D721Med (cell line): ENCODE data around the gene NADK.
"Not testable (repeated sequence)": the region's sequence is repeated elsewhere in the genome, so short reads cannot be mapped to it uniquely, and the experiment has no call there.

Experiments used
- DNase-seq: peaks from one replicate; pipeline ENCODE4 v3.0.0; 2011; ENCODE audit warnings: low spot score; ENCODE audit not compliant: insufficient read length
- FAIRE-seq: peaks from 2 replicates; lab custom pipeline; 2011; peaks lifted over from hg19 to GRCh38; lab: Jason Lieb, UNC
- CTCF ChIP-seq: IDR thresholded peaks from 2 replicates; pipeline ENCODE4 v1.5.1; 2012; ENCODE audit warnings: mild to moderate bottlenecking, control low read depth; ENCODE audit not compliant: insufficient read depth; ENCODE audit errors: missing control alignments

NADK gene

GRCh38 chr1:1753607-1754005, 24.7 kb downstream of the NADK start:
- TF ChIP-seq CTCF = no peak
- FAIRE-seq (no peak), DNase-seq (no peak)

- DNase-seq = no peak
- no peak for FAIRE-seq
- no peak for TF ChIP-seq CTCF
Measured at GRCh38 chr1:1752636-1753606, 25.3 kb downstream of the NADK start.

- no peak for TF ChIP-seq CTCF
- DNase-seq (no peak), FAIRE-seq (no peak)
Measured at GRCh38 chr1:1752190-1752589, 26.1 kb downstream of the NADK start.

- not testable (repeated sequence) for DNase-seq, FAIRE-seq
Measured at GRCh38 chr1:1749941-1750340, 28.3 kb downstream of the NADK start.

GRCh38 chr1:1748686-1749321, 29.5 kb downstream of the NADK start:
- no peak for FAIRE-seq
- TF ChIP-seq CTCF = no peak
- DNase-seq = no peak

GRCh38 chr1:1746566-1746909, 31.7 kb downstream of the NADK start:
- FAIRE-seq, DNase-seq: not testable (repeated sequence)

GRCh38 chr1:1745651-1746565, 32.4 kb downstream of the NADK start:
- DNase-seq, FAIRE-seq: not testable (repeated sequence)

- not testable (repeated sequence) for FAIRE-seq, DNase-seq
Measured at GRCh38 chr1:1742529-1742928, 35.7 kb downstream of the NADK start.

- DNase-seq = not testable (repeated sequence)
Measured at GRCh38 chr1:1741013-1741412, 37.3 kb downstream of the NADK start.

GRCh38 chr1:1738799-1739337, 39.4 kb downstream of the NADK start:
- not testable (repeated sequence) for DNase-seq, FAIRE-seq

More at GRCh38 chr1:1741013-1741412, 37.3 kb downstream of the NADK start:
- FAIRE-seq = not testable (repeated sequence)

GRCh38 chr1:1737675-1738590, 40.3 kb downstream of the NADK start:
- FAIRE-seq, DNase-seq: not testable (repeated sequence)
